Renal cortical epithelial cell (primary cell): ENCODE measurements around the gene BIRC7. TPM values are rescaled to one million over a fixed set of nuclear protein-coding genes. Genes with fewer than 3 reads are reported as not detected.
"Not testable (repeated sequence)": the region's sequence is repeated elsewhere in the genome, so short reads cannot be mapped to it uniquely, and the experiment has no call there.

ENCODE experiments used
- DNase-seq: peaks from one replicate; pipeline ENCODE4 v3.0.0-alpha.2; 2011; ENCODE audit warnings: low read depth
- total RNA-seq: library from RNA; depleted of rRNA; stranded (reverse); fragments of >200 nt; gene quantifications from 2 replicates; pipeline ENCODE4 v1.2.3, GENCODE V29; 2014

BIRC7 gene
- total RNA-seq, 1 donor from 2014 or later, result 0.15 TPM

DNA sequence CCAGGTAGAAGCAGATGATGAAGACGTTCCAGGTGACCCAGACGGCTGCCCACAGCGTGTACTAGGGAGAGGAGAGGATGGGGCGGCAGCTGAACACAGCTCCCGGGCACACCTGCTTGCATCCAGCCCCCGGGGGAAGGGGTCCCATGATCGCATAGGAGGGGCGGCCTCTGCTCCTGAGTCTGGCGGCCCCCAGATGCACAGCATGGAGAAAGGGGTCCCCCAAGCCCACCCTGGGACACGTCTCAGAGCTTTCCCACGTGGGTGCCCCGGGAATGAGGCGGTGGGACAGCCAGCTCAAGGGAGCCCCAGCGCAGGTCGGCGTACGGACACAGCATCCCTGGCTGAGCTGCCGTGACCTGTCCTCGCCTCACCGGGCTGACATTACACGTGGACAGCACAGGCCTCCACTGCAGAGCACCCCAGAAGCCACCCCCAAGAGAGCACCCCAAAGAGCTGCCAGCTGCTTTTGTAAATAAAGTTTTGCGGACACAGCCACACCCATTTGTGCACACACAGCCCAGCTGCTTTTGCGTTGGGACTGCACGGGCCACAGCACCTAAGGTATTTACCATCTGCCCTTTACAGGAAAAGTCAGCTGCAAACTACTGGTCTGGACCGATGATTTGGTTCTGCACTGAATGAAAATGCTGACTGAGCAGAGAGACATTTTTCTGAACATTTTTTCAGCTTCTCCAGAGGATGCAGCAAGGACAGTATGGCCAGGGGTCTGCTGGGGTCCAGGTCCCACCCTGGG is 13.3 kb downstream of the BIRC7 start:
- peak; percentile 81 for DNase-seq

DNA sequence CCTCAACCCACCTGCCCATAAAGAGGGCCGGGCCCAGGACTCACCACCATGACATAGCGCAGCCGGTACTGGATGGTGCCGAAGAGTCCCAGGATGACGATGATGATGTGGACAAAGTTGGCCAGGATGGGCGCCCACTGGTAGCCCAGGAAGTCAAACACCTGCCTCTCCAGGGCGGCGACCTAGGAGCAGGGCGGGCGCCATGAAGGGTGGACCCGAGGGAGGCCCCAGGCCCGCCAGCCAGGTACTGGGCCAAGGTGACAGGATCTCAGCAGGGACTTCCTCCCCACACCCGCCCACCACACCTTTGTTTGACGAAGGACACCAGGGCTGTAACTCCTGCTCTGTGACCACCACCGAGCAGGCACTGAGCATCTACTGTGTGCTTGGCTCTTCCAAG is 14.2 kb downstream of the BIRC7 start:
- no peak for DNase-seq

DNA sequence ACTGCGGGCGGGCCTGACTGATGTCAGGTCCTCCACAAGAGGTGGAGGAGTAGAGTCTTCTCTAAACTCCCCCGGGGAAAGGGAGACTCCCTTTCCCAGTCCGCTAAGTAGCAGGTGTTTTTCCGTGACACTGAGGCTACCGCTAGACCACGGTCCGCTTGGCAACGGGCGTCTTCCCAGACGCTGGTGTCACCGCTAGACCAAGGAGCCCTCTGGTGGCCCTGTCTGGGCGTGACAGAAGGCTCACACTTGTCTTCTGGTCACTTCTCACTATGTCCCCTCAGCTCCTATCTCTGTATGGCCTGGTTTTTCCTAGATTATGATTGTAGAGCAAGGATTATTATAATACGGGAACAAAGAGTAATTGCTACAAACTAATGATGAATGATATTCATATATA is 15.6 kb downstream of the BIRC7 start:
- not testable (repeated sequence) for DNase-seq

- DNase-seq, result no peak
Measured at GRCh38 chr20:63252284-63252711, 16.6 kb downstream of the BIRC7 start.

- no peak for DNase-seq
Measured at GRCh38 chr20:63253065-63253437, 17.3 kb downstream of the BIRC7 start.

DNA sequence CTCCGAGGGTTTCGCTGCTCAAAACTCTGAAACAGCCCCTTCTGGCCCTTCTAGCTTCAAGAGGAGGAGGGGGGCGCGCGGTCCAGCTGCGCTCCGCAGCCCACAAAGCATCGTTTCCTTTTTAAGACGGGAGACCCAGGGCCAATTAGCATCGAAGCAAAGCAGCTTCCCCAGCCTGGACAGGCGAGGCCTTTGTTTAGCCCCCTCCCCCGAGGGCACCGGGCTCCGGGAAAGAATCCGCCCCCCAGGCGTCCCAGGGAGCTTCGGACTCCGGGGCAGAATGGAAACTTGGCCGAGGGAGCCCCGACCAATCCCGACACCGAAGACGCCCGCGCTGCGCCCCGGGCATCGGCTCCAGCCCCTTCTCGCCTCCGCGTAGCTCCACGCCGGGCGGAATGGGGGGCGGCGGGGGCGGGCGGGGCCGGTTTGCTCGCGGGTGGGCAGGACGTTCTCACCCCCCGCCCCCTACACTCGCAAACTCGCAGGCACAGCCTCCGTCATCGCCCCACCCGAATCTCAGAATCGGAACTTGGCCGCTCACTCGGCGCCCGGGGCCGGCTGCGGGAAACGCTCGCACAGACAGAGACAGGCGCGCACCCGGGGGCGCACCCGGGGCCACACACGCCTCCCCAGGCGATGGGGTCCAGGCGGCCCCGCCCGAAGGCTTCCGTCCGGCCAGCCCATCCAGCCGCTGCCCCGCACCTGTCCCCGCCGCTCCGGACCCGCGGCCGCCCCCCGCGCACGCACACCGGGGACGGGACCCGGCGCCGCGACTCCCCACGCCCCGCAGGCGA is 17.9 kb downstream of the BIRC7 start:
- DNase-seq, result no peak

GRCh38 chr20:63254232-63254605 is 18.5 kb downstream of the BIRC7 start, which contains the start of gene NKAIN4:
NKAIN4 (minus strand) TSS chr20:63254463; CDS start chr20:63254450, 13 bp downstream.
- DNase-seq, result no peak

GRCh38 chr20:63254606-63255384 is 19.1 kb downstream of the BIRC7 start:
- DNase-seq, result no peak

DNA sequence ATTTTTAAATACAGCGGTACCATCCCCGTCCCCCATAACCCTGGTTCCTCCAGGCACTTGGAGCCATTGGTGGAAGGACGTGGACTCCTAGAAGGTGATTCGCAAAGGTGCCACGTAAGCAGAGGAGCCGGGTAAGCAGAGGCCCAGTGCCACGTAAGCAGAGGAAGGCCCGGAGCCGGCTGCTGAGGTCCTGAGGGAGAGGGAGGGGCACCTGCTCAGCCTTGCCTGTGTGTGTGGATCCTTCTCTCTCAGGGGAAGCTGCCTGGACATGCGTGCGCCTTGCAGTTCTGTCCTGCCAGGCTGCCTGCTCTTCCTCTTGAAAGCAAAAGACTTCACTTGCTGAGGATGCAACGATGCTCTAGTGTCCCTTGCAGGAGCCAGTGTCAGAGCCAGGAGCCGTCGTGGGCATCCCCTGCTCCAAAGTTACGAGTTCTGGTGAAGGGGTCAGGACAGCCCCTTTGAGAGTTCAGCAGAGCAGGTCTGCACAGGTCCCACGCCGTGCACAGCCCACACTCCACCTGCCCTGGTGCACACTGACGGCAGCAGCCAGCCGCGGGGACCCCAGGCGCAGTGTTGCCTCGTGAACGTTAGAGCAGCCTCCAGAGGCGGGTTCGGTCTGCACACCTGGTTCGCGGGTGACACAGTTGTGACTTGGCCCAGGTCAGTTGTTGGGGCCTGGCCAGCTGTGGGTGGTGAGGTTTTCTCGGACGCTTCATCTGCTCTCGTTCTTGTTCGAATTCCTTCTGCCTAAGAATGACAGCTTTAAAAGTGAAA is 20.4 kb downstream of the BIRC7 start:
- no peak for DNase-seq

GRCh38 chr20:63256954-63257353 is 21.2 kb downstream of the BIRC7 start:
- no peak for DNase-seq

DNA sequence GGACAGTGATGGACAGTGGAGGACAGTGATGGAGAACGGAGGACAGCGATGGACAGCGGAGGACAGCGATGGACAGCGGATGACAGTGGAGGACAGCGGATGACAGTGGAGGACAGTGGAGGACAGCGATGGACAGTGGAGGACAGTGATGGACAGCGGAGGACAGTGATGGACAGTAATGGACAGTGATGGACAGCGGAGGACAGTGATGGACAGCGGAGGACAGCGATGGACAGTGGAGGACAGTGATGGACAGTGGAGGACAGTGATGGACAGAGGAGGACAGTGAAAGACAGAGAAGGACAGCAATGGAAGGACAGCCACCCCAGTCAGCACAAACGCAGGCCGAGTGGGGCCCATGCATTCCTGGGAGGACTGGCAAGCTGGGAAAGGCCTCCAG is 21.9 kb downstream of the BIRC7 start:
- DNase-seq, result no peak

GRCh38 chr20:63258781-63259180 is 23.1 kb downstream of the BIRC7 start:
- no peak for DNase-seq

DNA sequence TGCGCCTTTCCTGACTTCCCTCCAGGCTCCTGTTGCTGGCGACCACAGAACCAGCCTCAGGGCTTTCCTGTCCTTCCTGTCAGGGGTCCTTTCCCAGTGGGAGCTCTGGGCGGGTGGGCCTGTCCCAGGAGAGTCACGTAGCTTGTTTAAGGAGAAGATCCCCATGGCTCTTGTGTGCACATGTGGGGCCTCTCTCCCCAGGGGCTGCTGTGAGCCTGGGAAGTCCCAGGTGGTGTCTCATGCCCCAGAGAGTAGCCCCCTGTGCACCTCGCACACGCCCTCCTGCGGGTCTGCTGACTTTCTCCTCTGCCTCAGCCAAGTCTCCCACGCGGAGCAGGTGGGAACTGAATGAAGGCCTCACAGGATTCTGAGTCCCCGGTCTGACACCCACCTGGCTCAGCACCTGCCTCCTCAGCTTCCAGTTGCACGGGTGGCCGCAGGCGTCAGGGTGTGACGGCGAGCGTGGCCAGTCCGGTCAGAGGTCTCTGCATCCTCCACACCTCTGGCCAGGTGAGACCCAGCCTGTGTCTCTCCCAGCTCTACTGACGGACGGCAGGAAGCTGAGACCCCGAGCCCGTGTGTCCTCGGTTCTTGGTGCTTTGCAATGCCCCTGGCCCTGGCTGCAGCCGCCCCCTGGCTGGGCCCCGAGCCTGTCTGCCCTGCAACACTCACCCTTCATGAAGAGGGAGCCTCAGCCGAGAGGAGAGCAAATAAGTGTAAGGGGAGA is 24.2 kb downstream of the BIRC7 start:
- DNase-seq, result no peak

DNA sequence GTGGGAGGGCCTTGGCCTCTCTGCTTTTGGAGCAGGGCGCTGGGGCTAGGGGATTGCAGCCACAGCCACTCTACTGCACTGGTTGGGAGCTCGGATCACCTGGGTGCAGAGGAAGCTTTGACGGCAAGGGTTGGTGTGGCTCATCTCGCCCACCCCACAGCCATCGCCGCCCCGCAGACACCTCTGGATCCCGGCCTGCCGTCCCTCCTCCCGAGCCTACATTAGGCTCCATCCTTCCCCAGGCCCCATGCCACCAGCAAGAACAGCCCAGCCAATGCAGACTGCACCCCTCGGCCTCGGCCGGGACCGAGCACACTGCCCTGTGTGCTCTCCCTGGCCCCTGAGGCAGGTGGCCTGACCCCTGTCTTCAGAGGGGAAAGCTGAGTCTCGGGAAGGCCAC is 24.8 kb downstream of the BIRC7 start:
- no peak for DNase-seq

DNA sequence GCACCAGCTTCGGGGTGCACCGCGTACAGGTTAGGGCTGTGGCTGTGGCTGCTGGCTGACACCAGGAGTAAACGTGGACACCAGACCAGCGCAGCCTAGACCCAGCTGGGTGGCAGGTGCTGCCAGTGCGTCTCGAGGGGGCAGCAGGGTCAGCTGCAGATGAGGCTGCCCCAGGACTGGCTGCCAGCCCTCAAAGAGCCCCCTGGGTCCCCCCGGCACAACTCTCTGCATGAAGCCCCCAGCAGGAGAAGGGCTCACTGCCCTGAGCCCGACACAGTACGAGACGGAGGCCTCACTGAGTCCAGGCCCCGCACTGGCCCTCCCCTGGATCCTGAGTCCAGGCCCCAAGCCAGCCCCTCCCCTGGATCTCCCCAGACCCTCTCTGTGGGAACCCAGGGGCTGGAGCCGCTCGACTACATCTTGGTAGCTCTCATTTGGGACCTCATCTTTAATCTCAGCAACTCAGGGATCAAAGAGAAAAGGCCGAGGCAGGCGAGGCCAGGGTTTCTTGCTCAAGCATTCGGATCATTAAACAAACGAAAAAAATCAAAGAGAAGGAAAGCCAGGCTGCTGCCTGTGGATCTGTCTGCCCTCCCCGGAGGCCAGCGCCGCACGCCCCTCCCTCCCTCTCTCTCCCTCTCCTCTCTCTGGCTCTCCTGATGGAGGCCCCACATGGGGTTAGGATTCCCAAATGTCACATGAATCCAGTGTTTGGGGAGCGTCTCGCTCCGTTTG is 25.5 kb downstream of the BIRC7 start:
- DNase-seq, result no peak

GRCh38 chr20:63261795-63262528 is 26.3 kb downstream of the BIRC7 start:
- no peak for DNase-seq

- no peak for DNase-seq
Measured at GRCh38 chr20:63262836-63263235, 27.1 kb downstream of the BIRC7 start.

DNA sequence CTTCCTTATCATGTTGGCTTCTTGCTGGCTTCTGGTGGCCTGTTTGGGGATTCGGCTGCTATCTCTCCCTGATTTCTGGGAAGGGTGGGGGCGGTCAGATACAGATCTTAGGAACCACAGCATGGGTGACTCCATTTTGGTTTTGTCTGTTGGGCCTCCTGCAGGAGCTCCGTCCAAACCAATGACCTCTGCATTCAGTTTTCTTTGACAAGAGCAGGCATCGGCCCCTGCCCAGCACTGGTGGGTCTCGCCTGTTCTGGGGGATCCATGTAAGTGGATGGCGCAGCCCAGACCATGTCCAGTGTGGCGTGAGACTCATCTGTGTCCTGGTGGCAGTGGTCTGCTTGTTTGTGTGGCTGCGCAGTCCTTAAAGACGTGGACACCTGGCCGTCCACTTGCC is 28.3 kb downstream of the BIRC7 start:
- no peak for DNase-seq

- peak; percentile 14 for DNase-seq
Measured at GRCh38 chr20:63264519-63264918, 28.8 kb downstream of the BIRC7 start.
